ENCODE results near the gene NAT16. TPM values are rescaled to one million over a fixed set of nuclear protein-coding genes. Genes with fewer than 3 reads are reported as not detected.
A peak's percentile ranks its signal among the peaks of the same experiment; 100 is the strongest.

NAT16 gene
- total RNA-seq, 2 donors from 2014 or later: not detected

DNA sequence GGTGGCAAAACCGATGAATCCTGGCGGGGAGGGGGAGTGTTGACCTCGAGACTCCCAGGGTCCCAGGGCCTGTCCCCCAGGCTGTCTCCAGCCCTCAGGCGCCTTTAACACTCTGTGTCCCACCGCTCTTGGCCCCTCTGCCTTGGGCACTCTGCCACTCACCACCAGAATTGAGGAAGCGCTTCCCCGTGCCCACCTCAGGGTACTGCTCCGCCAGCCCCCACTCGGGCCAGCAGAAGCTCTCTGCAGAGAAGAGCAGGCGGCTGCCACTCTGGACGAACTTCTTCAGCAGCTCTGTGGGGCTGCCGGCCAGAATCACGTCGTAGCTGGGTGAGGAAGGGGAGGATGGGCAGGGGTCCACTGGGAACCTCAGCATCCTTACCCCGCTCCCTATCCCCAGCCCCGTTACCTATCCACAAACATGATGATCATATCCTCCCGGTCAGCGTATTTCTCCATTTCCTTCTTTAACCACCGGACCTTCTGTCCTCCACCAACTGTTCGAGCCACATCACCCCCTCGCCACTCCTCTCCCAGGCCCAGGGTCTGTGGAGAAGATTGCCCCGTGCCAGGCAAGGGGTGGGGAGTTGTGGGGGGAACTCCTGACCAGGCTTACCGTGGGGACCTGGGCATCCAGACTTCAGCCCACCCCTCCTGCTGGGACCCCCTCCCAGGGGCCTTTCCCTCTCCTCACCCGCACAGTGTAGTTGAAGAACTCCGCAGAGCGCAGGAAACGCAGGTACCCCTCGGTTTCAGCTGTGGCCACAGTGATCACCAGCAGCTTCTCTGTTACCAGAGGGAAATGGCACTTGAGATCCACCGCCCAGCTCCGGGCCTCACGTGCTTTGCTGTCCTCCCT lies 36.1 kb upstream of the NAT16 start:
- Histone ChIP-seq H3K27me3 (replicated peaks; ENCODE audit: insufficient read depth) (no peaks in the 10 kb centered on the region), H3K9me3 (no peaks in the 10 kb centered on the region), H3K4me3 (peak overlapping the region; percentile 63 to 66), H3K4me1 (replicated peaks) (peaks cover 8% of the 10 kb centered on the region), H3K36me3 (peaks cover 3 to 4% of the 10 kb centered on the region in 2 donors), H3K27ac (no peak overlapping the region)
- DNase-seq (ENCODE audit: low spot score): no peak
- intact Hi-C loops (cut with DNase I): loop anchor here (2.0 kb wide), 1 partner anchor 29 kb away; the partner anchor contains the start of gene FIS1
- no peak for TF ChIP-seq POLR2A (IDR thresholded peaks at IDR 0.05)
- TF ChIP-seq, protein P1, sequence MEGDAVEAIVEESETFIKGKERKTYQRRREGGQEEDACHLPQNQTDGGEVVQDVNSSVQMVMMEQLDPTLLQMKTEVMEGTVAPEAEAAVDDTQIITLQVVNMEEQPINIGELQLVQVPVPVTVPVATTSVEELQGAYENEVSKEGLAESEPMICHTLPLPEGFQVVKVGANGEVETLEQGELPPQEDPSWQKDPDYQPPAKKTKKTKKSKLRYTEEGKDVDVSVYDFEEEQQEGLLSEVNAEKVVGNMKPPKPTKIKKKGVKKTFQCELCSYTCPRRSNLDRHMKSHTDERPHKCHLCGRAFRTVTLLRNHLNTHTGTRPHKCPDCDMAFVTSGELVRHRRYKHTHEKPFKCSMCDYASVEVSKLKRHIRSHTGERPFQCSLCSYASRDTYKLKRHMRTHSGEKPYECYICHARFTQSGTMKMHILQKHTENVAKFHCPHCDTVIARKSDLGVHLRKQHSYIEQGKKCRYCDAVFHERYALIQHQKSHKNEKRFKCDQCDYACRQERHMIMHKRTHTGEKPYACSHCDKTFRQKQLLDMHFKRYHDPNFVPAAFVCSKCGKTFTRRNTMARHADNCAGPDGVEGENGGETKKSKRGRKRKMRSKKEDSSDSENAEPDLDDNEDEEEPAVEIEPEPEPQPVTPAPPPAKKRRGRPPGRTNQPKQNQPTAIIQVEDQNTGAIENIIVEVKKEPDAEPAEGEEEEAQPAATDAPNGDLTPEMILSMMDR (IDR thresholded peaks at IDR 0.05): no peak
- no peak for TF ChIP-seq POLR2AphosphoS5 (IDR thresholded peaks at IDR 0.05)
- 67% methylated on average over 31 of the region's 31 CpGs for WGBS

DNA sequence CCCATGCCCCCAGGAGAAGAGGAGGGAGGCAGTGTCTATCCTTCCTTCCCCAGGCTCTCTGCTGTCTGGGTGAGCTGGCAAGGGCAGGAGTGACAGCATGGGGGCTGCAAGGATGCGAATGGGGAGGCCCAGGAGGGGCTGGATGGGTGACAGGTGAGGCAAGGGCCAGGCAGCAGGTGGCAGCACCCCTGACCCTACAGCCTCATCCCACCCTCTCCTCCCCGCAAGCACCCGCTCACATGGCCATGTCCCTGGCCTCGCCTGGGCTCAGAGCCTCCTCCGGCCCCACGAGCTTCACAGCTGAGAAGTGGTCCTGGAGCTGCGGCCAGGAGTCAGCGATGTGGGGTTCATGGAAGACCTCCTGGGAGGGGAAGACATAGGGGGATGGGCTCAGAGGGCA lies 31.9 kb upstream of the NAT16 start:
- Histone ChIP-seq H3K4me3 (no peak overlapping the region), H3K27me3 (replicated peaks; ENCODE audit: insufficient read depth) (no peaks in the 10 kb centered on the region), H3K36me3 (peaks cover 3 to 4% of the 10 kb centered on the region in 2 donors), H3K4me1 (replicated peaks) (peaks cover 8% of the 10 kb centered on the region), H3K9me3 (no peaks in the 10 kb centered on the region), H3K27ac (no peak overlapping the region)
- 91% methylated on average over 8 of the region's 8 CpGs for WGBS
- no peak for TF ChIP-seq POLR2A (IDR thresholded peaks at IDR 0.05)
- no peak for DNase-seq (ENCODE audit: low spot score)
- intact Hi-C loops (cut with DNase I): no loop called here

DNA sequence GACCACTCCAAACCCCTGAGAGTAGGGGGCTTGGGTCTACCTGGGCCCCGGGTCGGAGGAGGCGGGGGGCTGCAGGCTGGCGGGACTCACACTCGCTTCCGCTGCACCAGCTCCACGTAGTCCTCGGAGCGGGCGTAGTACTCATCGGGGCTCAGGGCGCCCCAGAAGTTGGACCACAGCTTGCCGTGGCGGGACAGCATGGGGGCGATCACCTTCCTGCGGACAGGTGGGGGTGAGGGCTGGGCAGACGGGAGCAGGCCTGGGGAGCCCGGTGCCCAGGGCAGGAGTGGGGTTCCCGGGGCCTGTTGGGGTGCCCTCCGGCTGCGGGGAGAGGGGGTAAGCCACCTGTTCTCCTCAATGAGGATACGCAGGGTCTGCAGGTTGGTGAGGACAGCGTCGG lies 31.4 kb upstream of the NAT16 start:
- DNase-seq (ENCODE audit: low spot score): no peak
- H3K4me1 ChIP-seq (replicated peaks): peaks cover 4% of the 10 kb centered on the region
- intact Hi-C loops (cut with DNase I): no loop called here
- H3K27ac ChIP-seq: no peak overlapping the region
- no peaks in the 10 kb centered on the region for H3K27me3 ChIP-seq (replicated peaks; ENCODE audit: insufficient read depth)
- WGBS: 96% methylated on average over 24 of the region's 24 CpGs
- H3K4me3 ChIP-seq: no peak overlapping the region
- no peaks in the 10 kb centered on the region for H3K9me3 ChIP-seq
- TF ChIP-seq POLR2AphosphoS5 (IDR thresholded peaks at IDR 0.05): no peak
- peaks cover 3 to 4% of the 10 kb centered on the region in 2 donors for H3K36me3 ChIP-seq

DNA sequence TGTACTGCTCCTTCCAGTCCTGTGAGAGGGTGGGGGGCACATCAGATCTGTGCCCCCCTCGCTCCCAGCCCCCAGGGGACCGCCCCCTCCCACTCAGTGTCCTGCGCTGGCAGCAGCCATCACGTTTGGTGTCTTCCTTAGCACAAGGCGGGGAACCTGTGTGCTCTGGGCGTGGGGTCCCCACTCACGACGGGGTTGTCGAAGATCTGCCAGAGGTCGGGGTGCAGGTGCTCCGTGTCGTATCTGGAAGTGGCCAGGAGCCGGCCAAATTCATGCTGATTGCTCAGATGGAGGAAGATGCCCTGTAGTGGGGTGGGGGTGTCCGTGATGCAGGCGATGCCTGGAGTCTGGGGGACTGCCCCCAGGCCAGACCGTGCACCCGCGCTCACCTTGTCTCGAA lies 30.1 kb upstream of the NAT16 start:
- TF ChIP-seq POLR2A (IDR thresholded peaks at IDR 0.05) (no peak), POLR2AphosphoS5 (IDR thresholded peaks at IDR 0.05) (no peak)
- TF ChIP-seq, protein P1 (IDR thresholded peaks at IDR 0.05): no peak
- Histone ChIP-seq H3K36me3 (peaks cover 3 to 4% of the 10 kb centered on the region in 2 donors), H3K27me3 (replicated peaks; ENCODE audit: insufficient read depth) (no peaks in the 10 kb centered on the region), H3K27ac (no peak overlapping the region), H3K4me1 (replicated peaks) (no peaks in the 10 kb centered on the region), H3K9me3 (no peaks in the 10 kb centered on the region), H3K4me3 (no peak overlapping the region)
- no peak for DNase-seq (ENCODE audit: low spot score)
- intact Hi-C loops (cut with DNase I): no loop called here
- 90% methylated on average over 19 of the region's 19 CpGs for WGBS

DNA sequence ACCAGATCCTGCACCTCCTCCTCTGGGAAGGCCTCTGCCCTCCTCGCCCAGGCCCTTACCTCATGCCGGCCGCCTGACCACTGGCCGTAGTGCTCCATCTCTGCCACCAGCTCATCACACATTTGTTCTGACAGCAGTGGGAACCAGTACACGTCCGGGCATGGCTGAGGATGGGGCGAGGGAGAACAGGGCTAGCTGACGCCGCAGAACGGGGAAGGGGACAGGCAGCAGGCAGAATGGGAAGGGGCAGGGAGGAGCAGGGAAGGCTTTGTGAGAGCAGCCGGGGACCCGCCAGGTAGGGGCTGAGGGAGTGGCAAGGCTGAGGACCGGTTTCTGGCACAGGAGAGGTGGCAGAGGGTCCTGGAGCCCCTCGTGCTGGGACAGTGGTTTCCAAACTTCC lies 28.7 kb upstream of the NAT16 start:
- intact Hi-C loops (cut with DNase I): no loop called here
- Histone ChIP-seq H3K27ac (no peak overlapping the region), H3K27me3 (replicated peaks; ENCODE audit: insufficient read depth) (no peaks in the 10 kb centered on the region), H3K9me3 (no peaks in the 10 kb centered on the region), H3K4me1 (replicated peaks) (no peaks in the 10 kb centered on the region), H3K4me3 (no peak overlapping the region), H3K36me3 (peaks cover 3 to 4% of the 10 kb centered on the region in 2 donors)
- 91% methylated on average over 14 of the region's 14 CpGs for WGBS
- TF ChIP-seq POLR2A (IDR thresholded peaks at IDR 0.05): no peak
- TF ChIP-seq, protein P1 (IDR thresholded peaks at IDR 0.05): no peak
- TF ChIP-seq POLR2AphosphoS5 (IDR thresholded peaks at IDR 0.05): no peak
- no peak for DNase-seq (ENCODE audit: low spot score)

DNA sequence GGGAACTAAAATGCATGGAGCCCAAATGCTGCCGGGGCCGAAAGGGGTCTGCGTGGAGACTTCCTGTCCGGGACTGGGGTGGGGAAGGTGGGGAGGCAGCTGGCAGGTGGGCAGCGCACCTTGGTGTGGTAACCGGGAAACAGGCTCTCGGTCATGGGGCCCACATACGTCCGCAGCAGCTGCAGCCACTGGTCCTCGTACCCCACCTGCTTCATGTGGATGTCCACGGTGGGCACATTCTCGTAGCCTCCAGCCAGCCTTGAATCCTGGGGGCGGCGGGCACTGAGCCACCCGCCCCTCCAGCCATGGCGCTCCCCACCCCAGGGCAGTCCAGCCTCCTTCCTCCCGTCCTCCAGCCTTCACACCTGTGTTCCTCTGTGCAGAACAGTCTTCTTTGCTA lies 27.4 kb upstream of the NAT16 start:
- no peak overlapping the region for H3K4me3 ChIP-seq
- H3K27me3 ChIP-seq (replicated peaks; ENCODE audit: insufficient read depth): peaks cover 3% of the 10 kb centered on the region
- TF ChIP-seq POLR2AphosphoS5 (IDR thresholded peaks at IDR 0.05) (no peak), POLR2A (IDR thresholded peaks at IDR 0.05) (no peak)
- TF ChIP-seq, protein P1 (IDR thresholded peaks at IDR 0.05): no peak
- no peak for DNase-seq (ENCODE audit: low spot score)
- H3K27ac ChIP-seq: no peak overlapping the region
- WGBS: 90% methylated on average over 17 of the region's 17 CpGs
- H3K36me3 ChIP-seq: peaks cover 3 to 4% of the 10 kb centered on the region in 2 donors
- no peaks in the 10 kb centered on the region for H3K4me1 ChIP-seq (replicated peaks)
- intact Hi-C loops (cut with DNase I): no loop called here
- no peaks in the 10 kb centered on the region for H3K9me3 ChIP-seq
